T-helper 17 cell (primary cell): ENCODE data around the gene COG5. TPM values are rescaled to one million over a fixed set of nuclear protein-coding genes. Genes with fewer than 3 reads are reported as not detected.

Source experiments
- ATAC-seq: fragments of 150-1000 bp; cut with Tn5 transposase; 2 replicates; pipeline ENCODE4 v1.10.0; 2021; ENCODE audit warnings: mild to moderate bottlenecking, moderate library complexity
- DNase-seq, 3 donors: peaks; one replicate each; pipeline versions ENCODE4 v3.0.0 to v3.0.0-alpha.2; 2020 to 2021
- H3K9me3 ChIP-seq: one replicate; pipeline ENCODE4 v1.7.0; 2013; ENCODE audit warnings: low read length, mild to moderate bottlenecking; ENCODE audit not compliant: control insufficient read depth, poor library complexity, severe bottlenecking
- H3K27ac Mint-ChIP-seq: one replicate; pipeline ENCODE4 v1.8.0; 2022; ENCODE audit warnings: mild to moderate bottlenecking, moderate library complexity, mixed read lengths
- H3K27me3 Mint-ChIP-seq: one replicate; pipeline ENCODE4 v1.8.0; 2022; ENCODE audit warnings: mixed read lengths
- H3K36me3 Mint-ChIP-seq: one replicate; pipeline ENCODE4 v1.8.0; 2022; ENCODE audit warnings: low read depth, mixed read lengths
- H3K4me1 Mint-ChIP-seq: one replicate; pipeline ENCODE4 v1.8.0; 2022; ENCODE audit warnings: mild to moderate bottlenecking, mixed read lengths
- H3K4me3 Mint-ChIP-seq: one replicate; pipeline ENCODE4 v1.8.0; 2022; ENCODE audit warnings: mild to moderate bottlenecking, moderate library complexity, mixed read lengths
- total RNA-seq, 4 donors: library from RNA in 2 of 4; stranded (reverse) in 2 of 4; gene quantifications; one replicate each; pipeline ENCODE4 v1.2.3 and lab custom pipeline; 2022 to 2026

Gene COG5
- total RNA-seq, 2 donors from 2014 or later, result 54.8 to 87.4 TPM

DNA sequence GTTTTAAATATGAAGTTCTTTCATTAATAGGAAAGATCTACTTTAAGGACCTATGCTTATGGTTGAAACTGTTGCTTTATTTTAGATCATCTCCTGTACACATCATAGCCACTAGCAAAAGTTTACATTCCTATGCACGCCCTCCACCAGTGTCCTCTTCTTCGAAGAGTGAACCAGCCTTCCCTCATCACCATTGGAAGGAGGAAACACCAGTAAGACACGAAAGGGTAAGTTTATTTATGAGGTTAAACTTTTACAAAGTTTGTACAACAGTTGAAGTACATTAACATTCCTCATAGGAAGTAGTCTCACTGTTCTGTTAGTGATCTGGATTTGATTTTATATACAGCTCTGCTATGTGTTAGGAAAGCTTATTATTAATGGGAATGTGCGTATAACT lies 378.0 kb downstream of the COG5 start:
- Mint-ChIP-seq H3K4me3 (no peak overlapping the region), H3K27me3 (no peaks in the 10 kb centered on the region), H3K36me3 (peaks cover 14% of the 10 kb centered on the region), H3K27ac (peak overlapping the region; percentile 74), H3K4me1 (peaks cover 28% of the 10 kb centered on the region)
- ATAC-seq (no peak), DNase-seq (no peak)
- no peaks in the 10 kb centered on the region for H3K9me3 ChIP-seq

DNA sequence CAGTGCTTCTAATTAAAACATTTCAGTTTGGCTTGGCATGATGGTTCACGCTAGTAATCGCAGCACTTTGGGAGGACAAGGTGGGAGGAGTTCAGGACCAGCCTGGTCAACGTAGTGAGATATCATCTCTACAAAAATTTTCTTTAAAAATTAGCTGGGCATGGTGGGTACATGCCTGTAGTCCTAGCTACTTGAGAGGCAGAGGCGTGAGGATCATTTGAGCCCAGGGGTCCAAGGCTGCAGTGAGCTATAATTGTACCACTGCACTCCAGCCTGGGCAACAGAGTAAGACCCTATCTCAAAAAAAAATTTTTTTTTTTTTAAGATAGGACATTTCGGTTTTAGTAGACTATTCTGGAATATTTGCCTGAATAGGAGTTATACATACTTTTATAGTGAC lies 382.5 kb downstream of the COG5 start:
- H3K4me1 Mint-ChIP-seq, result peaks cover 35% of the 10 kb centered on the region
- H3K36me3 Mint-ChIP-seq, result peaks cover 11% of the 10 kb centered on the region
- ATAC-seq, result no peak
- H3K27ac Mint-ChIP-seq, result peak overlapping the region; percentile 83
- no peaks in the 10 kb centered on the region for H3K9me3 ChIP-seq
- H3K4me3 Mint-ChIP-seq, result peak overlapping the region; percentile 21
- no peaks in the 10 kb centered on the region for H3K27me3 Mint-ChIP-seq
- DNase-seq, result no peak

DNA sequence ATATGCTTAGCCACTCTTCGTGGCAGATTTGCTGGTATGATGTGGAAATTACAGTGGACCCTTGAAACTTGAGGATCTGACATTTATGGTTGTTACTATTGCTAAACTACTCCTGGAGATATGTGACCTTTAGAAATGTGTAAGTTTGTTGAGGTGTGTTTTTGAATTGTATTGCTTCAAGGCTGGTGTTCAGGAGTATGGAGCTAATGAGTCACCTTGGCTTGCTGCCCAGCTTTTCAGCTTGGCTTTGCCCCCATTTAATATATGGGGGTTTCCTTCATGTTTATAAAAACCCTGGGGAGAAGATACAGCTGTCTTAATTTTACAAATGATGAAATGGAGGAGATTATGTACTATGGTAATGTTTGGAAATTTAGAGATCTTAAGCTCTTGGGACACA lies 383.3 kb downstream of the COG5 start:
- no peaks in the 10 kb centered on the region for H3K9me3 ChIP-seq
- peaks cover 7% of the 10 kb centered on the region for H3K36me3 Mint-ChIP-seq
- peak overlapping the region; percentile 72 for H3K4me3 Mint-ChIP-seq
- peaks cover 31% of the 10 kb centered on the region for H3K4me1 Mint-ChIP-seq
- DNase-seq, result no peak
- ATAC-seq, result peak; percentile 54
- no peaks in the 10 kb centered on the region for H3K27me3 Mint-ChIP-seq
- H3K27ac Mint-ChIP-seq, result peak overlapping the region; percentile 83

DNA sequence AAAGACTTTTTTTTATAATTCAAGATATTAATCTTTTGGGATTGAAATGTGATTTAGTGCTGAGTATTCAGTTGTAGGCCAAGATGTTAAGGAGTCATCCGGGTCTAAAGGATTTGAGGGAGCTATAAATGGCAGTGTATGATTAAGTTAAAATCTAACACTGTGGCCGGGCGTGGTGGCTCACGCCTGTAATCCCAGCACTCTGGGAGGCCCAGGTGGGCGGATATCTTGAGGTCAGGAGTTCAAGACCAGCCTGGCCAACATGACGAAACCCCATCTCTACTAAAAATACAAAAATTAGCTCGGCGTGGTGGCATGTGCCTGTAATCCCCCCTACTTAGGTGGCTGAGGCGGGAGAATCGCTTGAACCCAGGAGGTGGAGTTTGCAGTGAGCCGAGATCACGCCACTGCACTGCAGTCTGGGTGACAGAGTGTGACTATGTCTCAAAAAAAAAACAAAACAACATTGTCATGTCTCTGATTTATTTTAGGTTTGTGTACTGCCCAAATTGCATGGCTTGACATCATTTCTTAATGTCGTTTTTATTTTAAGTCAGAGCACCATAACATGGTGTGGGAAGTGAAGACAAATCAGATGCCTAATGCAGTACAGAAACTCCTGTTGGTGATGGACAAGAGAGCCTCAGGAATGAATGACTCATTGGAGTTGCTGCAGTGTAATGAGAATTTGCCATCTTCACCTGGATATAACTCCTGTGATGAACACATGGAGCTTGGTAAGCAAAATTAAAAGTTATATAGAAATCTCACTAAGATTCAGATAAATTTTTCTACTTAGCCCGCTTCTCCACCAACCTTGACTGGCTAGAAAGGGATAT lies 384.2 kb downstream of the COG5 start:
- Mint-ChIP-seq H3K4me1 (peaks cover 29% of the 10 kb centered on the region), H3K27ac (peak overlapping the region; percentile 83), H3K4me3 (no peak overlapping the region), H3K27me3 (no peaks in the 10 kb centered on the region), H3K36me3 (no peaks in the 10 kb centered on the region)
- H3K9me3 ChIP-seq, result no peaks in the 10 kb centered on the region
- DNase-seq, result no peak
- no peak for ATAC-seq

DNA sequence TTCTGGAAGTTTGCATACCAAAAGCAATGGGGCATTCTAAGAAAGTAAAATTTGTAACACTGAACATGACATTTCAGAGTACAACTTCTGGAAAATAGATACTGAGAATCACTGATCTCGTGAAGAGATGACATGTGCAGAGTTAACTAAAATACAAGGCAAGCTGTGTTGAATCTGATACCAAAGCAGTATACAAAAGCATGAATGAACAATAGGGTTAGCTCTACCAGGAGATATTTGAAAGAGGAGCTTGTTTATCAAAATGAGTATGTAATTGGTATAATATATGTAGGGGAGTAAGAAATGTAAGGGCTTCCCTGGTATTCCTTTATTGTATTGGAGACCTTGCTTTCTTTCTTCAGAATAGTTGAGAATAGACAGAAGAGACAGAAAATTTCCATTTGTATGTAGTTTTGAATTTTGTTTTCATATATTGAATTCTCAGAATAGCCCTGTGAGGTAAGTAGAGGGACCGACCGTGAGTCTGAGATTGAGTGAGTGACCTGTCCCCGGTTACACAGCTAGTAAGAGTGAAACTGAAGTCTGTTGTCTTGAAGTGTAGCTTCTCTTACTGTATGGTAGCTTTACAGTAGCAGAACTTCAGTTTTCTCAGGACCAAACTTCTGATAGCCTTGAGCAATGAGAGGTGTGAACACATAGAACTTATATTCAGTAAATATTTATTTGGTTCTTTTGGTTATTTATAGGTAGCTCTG lies 389.9 kb downstream of the COG5 start:
- no peaks in the 10 kb centered on the region for H3K9me3 ChIP-seq
- DNase-seq, result no peak
- peaks cover 48% of the 10 kb centered on the region for H3K4me1 Mint-ChIP-seq
- ATAC-seq, result no peak
- peaks cover 5% of the 10 kb centered on the region for H3K36me3 Mint-ChIP-seq
- no peaks in the 10 kb centered on the region for H3K27me3 Mint-ChIP-seq
- peak overlapping the region; percentile 77 for H3K27ac Mint-ChIP-seq
- peak overlapping the region; percentile 79 for H3K4me3 Mint-ChIP-seq

DNA sequence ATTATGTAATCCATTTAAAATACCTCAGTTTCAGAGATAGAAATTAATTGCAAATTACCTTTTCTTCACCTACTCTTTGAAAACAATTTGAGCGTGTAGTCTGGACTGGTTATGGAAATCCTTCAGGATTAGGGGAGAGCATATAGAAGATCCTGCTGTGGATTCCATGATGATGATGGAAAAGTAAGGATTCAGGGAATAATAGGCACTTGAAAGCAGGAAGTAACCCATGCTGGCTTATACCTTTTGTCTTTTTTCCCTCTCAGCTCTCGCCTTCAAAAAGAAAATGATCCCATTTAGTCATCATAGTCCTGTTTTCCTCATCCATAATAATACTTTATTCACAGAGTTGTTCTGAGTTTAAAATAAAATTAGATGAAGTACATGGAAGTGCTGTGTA lies 390.5 kb downstream of the COG5 start:
- H3K27ac Mint-ChIP-seq, result peak overlapping the region; percentile 77
- H3K4me3 Mint-ChIP-seq, result peak overlapping the region; percentile 79
- peaks cover 7% of the 10 kb centered on the region for H3K36me3 Mint-ChIP-seq
- no peaks in the 10 kb centered on the region for H3K9me3 ChIP-seq
- peaks cover 55% of the 10 kb centered on the region for H3K4me1 Mint-ChIP-seq
- H3K27me3 Mint-ChIP-seq, result no peaks in the 10 kb centered on the region
- ATAC-seq, result no peak
- DNase-seq, result no peak

DNA sequence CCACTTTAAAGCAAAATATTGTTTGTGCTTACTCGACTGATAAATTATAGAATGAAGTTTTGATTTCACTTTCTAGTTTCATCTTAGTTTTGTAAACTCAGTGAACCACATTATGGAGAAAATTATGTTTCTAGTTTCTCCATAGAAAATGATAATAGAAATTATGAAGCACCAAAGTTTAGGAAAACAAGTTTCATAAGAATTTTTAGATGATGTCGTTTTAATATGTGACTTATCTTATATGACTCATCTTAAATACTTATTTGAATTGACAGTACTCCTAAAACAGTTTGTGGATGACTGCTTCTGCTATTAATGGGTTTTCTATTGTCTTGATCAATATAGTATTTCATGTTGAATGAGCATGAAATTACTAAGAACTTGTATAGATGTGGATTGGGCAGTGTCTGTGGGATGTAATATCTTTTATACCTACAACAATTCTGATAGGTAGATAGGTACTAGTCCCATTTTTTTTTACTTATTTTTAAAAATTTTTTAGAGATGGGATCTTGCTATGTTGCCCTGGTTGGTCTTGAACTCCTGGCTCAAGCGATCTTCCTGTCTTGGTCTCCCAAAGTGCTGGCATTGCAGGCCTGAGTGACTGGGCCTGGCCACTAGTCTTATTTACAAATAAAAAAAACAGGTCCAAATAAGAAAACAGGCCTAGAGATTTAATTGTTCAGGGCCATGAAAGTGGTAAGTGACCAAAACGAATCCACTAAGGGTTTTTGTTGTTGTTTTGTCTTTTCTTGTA lies 391.3 kb downstream of the COG5 start:
- peaks cover 59% of the 10 kb centered on the region for H3K4me1 Mint-ChIP-seq
- H3K27ac Mint-ChIP-seq, result peak overlapping the region; percentile 77
- peaks cover 7% of the 10 kb centered on the region for H3K36me3 Mint-ChIP-seq
- no peaks in the 10 kb centered on the region for H3K27me3 Mint-ChIP-seq
- no peak overlapping the region for H3K4me3 Mint-ChIP-seq
- no peaks in the 10 kb centered on the region for H3K9me3 ChIP-seq
- ATAC-seq, result no peak
- DNase-seq, result no peak

DNA sequence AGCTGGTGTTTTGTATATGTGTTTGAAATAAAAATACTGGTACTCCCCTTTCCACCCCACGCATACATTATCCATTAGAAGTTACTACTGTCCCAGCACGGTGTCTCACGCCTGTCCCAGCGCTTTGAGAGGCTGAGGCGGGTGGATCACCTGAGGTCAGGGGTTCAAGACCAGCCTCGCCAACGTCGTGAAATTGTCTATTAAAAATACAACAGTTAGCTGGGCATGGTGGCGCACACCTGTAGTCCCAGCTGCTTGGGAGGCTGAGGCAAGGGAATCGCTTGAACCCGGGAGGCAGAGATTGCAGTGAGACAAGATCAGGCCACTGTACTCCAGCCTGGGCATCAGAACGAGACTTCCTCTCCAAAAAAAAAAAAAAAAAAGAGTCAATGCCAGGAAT lies 392.2 kb downstream of the COG5 start:
- H3K27me3 Mint-ChIP-seq, result no peaks in the 10 kb centered on the region
- no peak for ATAC-seq
- no peak overlapping the region for H3K4me3 Mint-ChIP-seq
- H3K36me3 Mint-ChIP-seq, result peaks cover 7% of the 10 kb centered on the region
- H3K4me1 Mint-ChIP-seq, result peaks cover 55% of the 10 kb centered on the region
- no peak for DNase-seq
- H3K27ac Mint-ChIP-seq, result peak overlapping the region; percentile 99
- no peaks in the 10 kb centered on the region for H3K9me3 ChIP-seq

DNA sequence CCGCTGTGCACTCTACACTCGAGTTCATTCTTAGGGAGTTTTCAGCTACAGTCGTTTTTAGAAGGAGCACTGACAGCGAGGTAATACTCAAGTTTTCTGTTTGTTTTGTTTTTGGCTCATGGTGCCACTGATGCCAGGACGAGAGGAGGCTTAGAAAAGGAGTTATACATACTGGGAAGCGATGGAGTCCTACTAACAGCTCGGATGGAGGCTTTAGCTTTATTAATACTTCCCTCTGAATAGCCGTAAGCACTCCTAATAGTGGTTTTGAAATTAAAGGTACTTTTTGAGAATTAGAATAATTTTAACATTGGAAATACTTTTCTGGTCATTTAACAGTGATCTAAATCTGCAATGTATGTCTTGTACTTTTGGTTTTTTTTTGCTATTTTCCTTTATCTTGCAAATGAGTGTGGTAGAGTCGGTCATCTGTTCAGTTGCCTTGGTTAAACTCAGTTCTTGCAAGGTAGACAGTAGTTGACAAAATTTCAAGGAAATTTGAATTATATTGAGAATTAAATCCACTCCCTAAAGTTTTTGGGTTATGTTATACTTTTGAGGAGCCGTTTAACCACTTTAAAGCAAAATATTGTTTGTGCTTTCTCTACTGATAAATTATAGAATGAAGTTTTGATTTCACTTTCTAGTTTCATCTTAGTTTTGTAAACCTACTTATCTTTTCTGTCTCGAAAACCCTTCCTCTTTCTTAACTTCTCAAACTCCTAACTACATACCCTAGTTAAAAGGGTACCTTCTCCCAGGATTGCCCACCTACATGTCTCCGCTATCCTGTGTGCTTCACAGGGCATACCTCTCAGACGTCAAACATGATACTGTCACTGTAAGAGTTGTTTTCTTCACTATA lies 393.4 kb downstream of the COG5 start:
- peak overlapping the region; percentile 98 for H3K4me3 Mint-ChIP-seq
- ATAC-seq (no peak), DNase-seq (no peak)
- peaks cover 51% of the 10 kb centered on the region for H3K4me1 Mint-ChIP-seq
- H3K27me3 Mint-ChIP-seq, result peaks cover 4% of the 10 kb centered on the region
- H3K27ac Mint-ChIP-seq, result peak overlapping the region; percentile 99
- H3K9me3 ChIP-seq, result no peaks in the 10 kb centered on the region
- H3K36me3 Mint-ChIP-seq, result peaks cover 9% of the 10 kb centered on the region

DNA sequence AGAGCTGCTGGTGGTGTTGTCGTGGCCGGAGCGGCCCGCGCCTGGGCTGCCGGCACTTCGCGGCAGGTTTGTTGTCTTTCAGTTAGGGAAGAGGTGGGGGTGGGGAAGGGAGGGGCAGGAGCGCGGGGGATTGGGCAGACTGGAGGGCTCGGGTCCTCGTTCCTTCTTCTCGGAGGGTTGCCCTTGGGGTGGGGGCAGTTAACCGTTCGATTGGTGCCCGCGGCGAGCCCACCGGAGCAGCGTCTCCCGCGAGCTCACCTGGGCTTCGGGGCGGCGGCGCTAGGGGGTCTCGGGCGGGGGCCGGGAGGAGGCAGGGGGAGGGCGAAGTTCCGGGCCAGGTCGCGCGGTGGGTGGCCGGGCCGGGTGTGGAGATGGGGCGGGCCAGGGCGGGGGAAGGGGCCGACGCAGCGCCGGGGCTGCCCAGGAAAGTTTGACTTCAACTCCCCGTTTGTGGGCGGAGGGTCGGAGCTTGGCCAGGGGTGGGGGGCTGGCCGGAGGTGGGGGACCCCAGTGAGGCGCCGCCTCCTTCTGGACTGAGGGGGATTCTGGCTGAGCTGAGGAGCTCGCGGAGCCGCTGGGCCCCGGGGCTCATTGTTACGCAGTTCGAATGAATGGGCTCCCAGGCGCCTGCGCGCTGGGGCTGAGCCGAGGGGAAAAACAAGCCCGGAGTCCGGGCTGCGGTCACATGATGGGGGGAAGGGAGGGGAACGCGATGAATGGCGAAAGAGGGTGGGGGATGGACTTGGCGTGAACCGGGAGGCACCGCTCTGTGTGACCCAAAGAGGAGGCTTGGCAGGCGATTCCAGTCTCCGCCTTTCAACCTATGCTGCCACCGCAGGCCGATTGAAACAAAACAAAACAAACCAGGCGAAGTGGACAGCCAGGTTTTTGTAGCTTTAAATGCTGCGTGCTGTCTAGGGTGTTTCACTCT lies 394.3 kb downstream of the COG5 start:
- ATAC-seq (peak; percentile 18), DNase-seq (peak; percentile 74 to 80 (median 74))
- H3K27ac Mint-ChIP-seq, result peak overlapping the region; percentile 99
- H3K36me3 Mint-ChIP-seq, result peaks cover 8% of the 10 kb centered on the region
- H3K4me1 Mint-ChIP-seq, result peaks cover 44% of the 10 kb centered on the region
- H3K9me3 ChIP-seq, result no peaks in the 10 kb centered on the region
- peak overlapping the region; percentile 98 for H3K4me3 Mint-ChIP-seq
- peaks cover 12% of the 10 kb centered on the region for H3K27me3 Mint-ChIP-seq

DNA sequence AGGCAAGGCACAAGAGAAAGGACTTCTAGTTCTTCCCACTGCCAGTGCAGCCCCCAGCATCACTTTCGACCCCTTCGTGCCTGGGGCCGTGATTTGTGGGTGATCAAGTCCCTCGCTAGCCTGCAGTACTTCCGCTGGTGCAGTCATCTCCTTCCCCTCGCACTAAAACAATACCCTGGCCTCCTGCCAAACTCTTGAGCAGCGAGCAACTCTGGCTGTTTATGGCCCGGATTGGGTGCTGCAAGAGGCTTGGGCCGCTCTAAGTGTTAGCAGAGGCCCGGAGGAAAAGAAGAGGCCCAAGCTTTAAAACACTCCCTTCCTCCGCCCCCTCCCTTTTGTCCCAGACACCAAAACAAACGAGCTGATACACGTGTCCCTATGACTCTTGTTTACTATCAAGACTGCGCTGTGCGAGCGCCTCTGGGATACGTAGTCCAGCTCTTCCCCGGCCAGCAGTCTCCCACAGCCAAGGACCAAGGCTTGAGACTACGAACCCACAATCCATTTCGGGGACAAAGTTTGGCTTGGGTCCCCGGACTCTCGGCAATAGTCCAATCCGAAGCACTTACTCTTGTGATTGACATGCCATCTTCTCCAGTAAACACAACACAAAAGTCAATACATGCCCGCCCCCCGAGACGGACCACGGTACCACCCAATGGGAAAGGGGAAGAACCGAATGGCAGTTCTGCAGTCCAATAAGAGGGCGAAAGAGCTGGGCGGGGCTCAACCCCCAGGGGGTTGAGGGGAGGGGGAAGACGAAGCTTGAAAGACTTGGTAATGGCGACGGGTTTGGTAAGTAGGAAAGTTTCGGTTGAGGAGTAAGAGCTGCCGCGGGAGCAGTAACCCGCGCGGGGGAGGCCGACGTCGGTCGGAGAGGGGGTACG lies 395.2 kb downstream of the COG5 start, which contains the start of gene HBP1:
Gene HBP1, plus strand, starts transcription at position 771 of the 887 bp plus-strand sequence. CDS start 10,891 bp downstream, outside the sequence.
- ATAC-seq (peak; percentile 83), DNase-seq (peak; percentile 87 to 95 (median 93))
- Mint-ChIP-seq H3K27ac (peak within 1 kb of the TSS; percentile 99), H3K4me1 (peaks cover 36% of the 10 kb centered on the region), H3K27me3 (peaks cover 12% of the 10 kb centered on the region), H3K4me3 (peak within 1 kb of the TSS; percentile 98), H3K36me3 (peaks cover 7% of the 10 kb centered on the region)
- H3K9me3 ChIP-seq, result no peaks in the 10 kb centered on the region
